PC-3 (cell line): ENCODE data around the gene PDSS1. TPM values are rescaled to one million over a fixed set of nuclear protein-coding genes. Genes with fewer than 3 reads are reported as not detected.

Experiments
- ATAC-seq: fragments of 200-7000 bp; cut with Tn5 transposase; 2 replicates; pipeline ENCODE4 v1.9.1; 2020; ENCODE audit warnings: mild to moderate bottlenecking, moderate library complexity
- BruUV-seq: library from RNA; stranded (reverse); fragments of 400-500 nt; replicated peaks from 2 replicates; lab custom pipeline; 2021; lab: Mats Ljungman, UMichigan
- CTCF ChIA-PET: fragments of 300-600 bp; sonication (Branson Sonifier 250); formaldehyde crosslinking; loops from one replicate; lab custom pipeline; 2022; ENCODE audit warnings: antibody characterized with exemption; lab: Charles Lee
- POLR2A ChIA-PET: fragments of 300-600 bp; sonication (Branson Sonifier 250); formaldehyde crosslinking; loops from one replicate; lab custom pipeline; 2022; ENCODE audit warnings: antibody characterized with exemption; ENCODE audit not compliant: unreplicated experiment; lab: Charles Lee
- DNase-seq: peaks from one replicate; pipeline ENCODE4 v3.0.0-alpha.2; 2015
- H2AFZ ChIP-seq: fragments of 300-600 bp; sonication (generic); 2 replicates; pipeline ENCODE4 v1.6.0; 2016; ENCODE audit warnings: antibody characterized with exemption, low read length
- H3F3A ChIP-seq: fragments of 300-600 bp; sonication (generic); one replicate; pipeline ENCODE4 v1.6.0; 2017; ENCODE audit warnings: antibody characterized with exemption, low read length, control low read depth, mild to moderate bottlenecking; ENCODE audit not compliant: unreplicated experiment
- H3K27ac ChIP-seq: fragments of 300-600 bp; sonication (generic); 2 replicates; pipeline ENCODE4 v1.5.1; 2016; ENCODE audit warnings: mild to moderate bottlenecking, low read length
- H3K27me3 ChIP-seq: fragments of 300-600 bp; sonication (generic); 2 replicates; pipeline ENCODE4 v1.6.1; 2016; ENCODE audit warnings: low read length, mixed read lengths
- H3K36me3 ChIP-seq: fragments of 300-600 bp; sonication (generic); 2 replicates; pipeline ENCODE4 v1.6.1; 2016; ENCODE audit warnings: low read depth, mixed run types, low read length, mixed read lengths
- H3K4me1 ChIP-seq: fragments of 300-600 bp; sonication (generic); 2 replicates; pipeline ENCODE4 v1.5.1; 2016; ENCODE audit warnings: low read length; ENCODE audit not compliant: insufficient read depth
- H3K4me2 ChIP-seq: fragments of 300-600 bp; sonication (generic); 2 replicates; pipeline ENCODE4 v1.6.0; 2016; ENCODE audit warnings: low read length
- H3K4me3 ChIP-seq: fragments of 300-600 bp; sonication (generic); 2 replicates; pipeline ENCODE4 v1.5.1; 2016; ENCODE audit warnings: mild to moderate bottlenecking, low read length, mixed read lengths
- H3K79me2 ChIP-seq: fragments of 300-600 bp; sonication (generic); 2 replicates; pipeline ENCODE4 v1.6.1; 2017; ENCODE audit warnings: low read length, mixed read lengths
- H3K9ac ChIP-seq: fragments of 300-600 bp; sonication (generic); 2 replicates; pipeline ENCODE4 v1.6.0; 2016; ENCODE audit warnings: mild to moderate bottlenecking, low read length
- H3K9me2 ChIP-seq: fragments of 300-600 bp; sonication (generic); replicated peaks from 2 replicates; pipeline ENCODE4 v1.6.1; 2016; ENCODE audit warnings: mixed run types, low read length, mixed read lengths
- H3K9me3 ChIP-seq: fragments of 300-600 bp; sonication (generic); 2 replicates; pipeline ENCODE4 v1.6.1; 2016; ENCODE audit warnings: low read length, mixed read lengths
- H4K20me1 ChIP-seq: fragments of 300-600 bp; sonication (generic); 2 replicates; pipeline ENCODE4 v1.6.1; 2016; ENCODE audit warnings: low read length, mixed read lengths
- CTCF ChIP-seq: fragments of 300-600 bp; sonication (generic); conservative IDR thresholded peaks from 2 replicates; pipeline ENCODE4 v1.5.1; 2017; ENCODE audit warnings: antibody characterized with exemption, low read depth, mild to moderate bottlenecking, low read length
- EZH2 ChIP-seq: fragments of 300-600 bp; sonication (generic); IDR thresholded peaks from one replicate; pipeline ENCODE4 v1.6.1; 2017; ENCODE audit warnings: antibody characterized with exemption, mild to moderate bottlenecking, low read length; ENCODE audit not compliant: unreplicated experiment
- EZH2phosphoT487 ChIP-seq: fragments of 300-600 bp; sonication (generic); IDR thresholded peaks from 2 replicates; pipeline ENCODE4 v1.6.1; 2018; ENCODE audit warnings: mild to moderate bottlenecking, antibody characterized with exemption, low read length, borderline replicate concordance
- intact Hi-C: fragments of 100-400 bp; cut with micrococcal nuclease; formaldehyde crosslinking; loops from 2 replicates; pipeline ENCODE4 v1.9.0; 2023
- total RNA-seq: library from RNA; depleted of rRNA; stranded (reverse); fragments of >200 nt; gene quantifications from 2 replicates; pipeline ENCODE4 v1.2.3, GENCODE V29; 2014

Gene PDSS1
- total RNA-seq, 1 experiment from 2014 or later = 16.8 TPM

GRCh38 chr10:26743091-26743490 is 45.6 kb downstream of the PDSS1 start:
- Histone ChIP-seq H3K4me2 (no peak overlapping the region), H3F3A (no peaks in the 10 kb centered on the region), H3K79me2 (no peaks in the 10 kb centered on the region), H3K27ac (no peak overlapping the region), H3K9me3 (no peaks in the 10 kb centered on the region), H4K20me1 (no peaks in the 10 kb centered on the region), H3K4me3 (no peak overlapping the region), H3K4me1 (no peaks in the 10 kb centered on the region), H3K9me2 (no peaks in the 10 kb centered on the region), H3K27me3 (no peaks in the 10 kb centered on the region), H3K36me3 (peaks cover 20% of the 10 kb centered on the region; the same call in 1 of the 2 replicates), H3K9ac (no peak overlapping the region), H2AFZ (no peak overlapping the region)
- intact Hi-C loops = no loop called here
- ChIA-PET POLR2A (no interaction called here), CTCF (no interaction called here)
- TF ChIP-seq EZH2phosphoT487 (no peak), EZH2 (no peak), CTCF (no peak)
- DNase-seq = no peak
- no peak for ATAC-seq
- no TSS peak for BruUV-seq

GRCh38 chr10:26743841-26744240 is 46.3 kb downstream of the PDSS1 start:
- no peak overlapping the region for H2AFZ ChIP-seq
- H3K9me2 ChIP-seq = no peaks in the 10 kb centered on the region
- H3K36me3 ChIP-seq = peaks cover 19% of the 10 kb centered on the region; the same call in 1 of the 2 replicates
- no peak for ATAC-seq
- H3K4me2 ChIP-seq = no peak overlapping the region
- H3F3A ChIP-seq = no peaks in the 10 kb centered on the region
- H4K20me1 ChIP-seq = no peaks in the 10 kb centered on the region
- no peak overlapping the region for H3K9ac ChIP-seq
- H3K79me2 ChIP-seq = no peaks in the 10 kb centered on the region
- H3K4me1 ChIP-seq = no peaks in the 10 kb centered on the region
- H3K4me3 ChIP-seq = no peak overlapping the region
- intact Hi-C loops = no loop called here
- TF ChIP-seq EZH2 = no peak
- no peak for TF ChIP-seq CTCF
- TF ChIP-seq EZH2phosphoT487 = no peak
- no peak for DNase-seq
- no TSS peak for BruUV-seq
- ChIA-PET CTCF (interaction anchor here (0.7 kb wide), 1 partner anchor 1532 kb away, joined by 4 read pairs; no protein-coding TSS in a partner anchor), POLR2A (no interaction called here)
- no peaks in the 10 kb centered on the region for H3K27me3 ChIP-seq
- no peak overlapping the region for H3K27ac ChIP-seq
- H3K9me3 ChIP-seq = no peaks in the 10 kb centered on the region

GRCh38 chr10:26746061-26746460 is 48.6 kb downstream of the PDSS1 start:
- no peaks in the 10 kb centered on the region for H3K9me2 ChIP-seq
- H3K27ac ChIP-seq = no peak overlapping the region
- ATAC-seq (no peak), DNase-seq (no peak)
- H3K4me1 ChIP-seq = no peaks in the 10 kb centered on the region
- H3K4me3 ChIP-seq = no peak overlapping the region
- BruUV-seq = no TSS peak
- intact Hi-C loops = no loop called here
- no peaks in the 10 kb centered on the region for H3K9me3 ChIP-seq
- H4K20me1 ChIP-seq = no peaks in the 10 kb centered on the region
- POLR2A ChIA-PET = no interaction called here
- no peak overlapping the region for H3K4me2 ChIP-seq
- no peaks in the 10 kb centered on the region for H3K27me3 ChIP-seq
- H3F3A ChIP-seq = no peaks in the 10 kb centered on the region
- CTCF ChIA-PET = interaction anchor here (0.6 kb wide), 1 partner anchor 36 kb away, joined by 3 read pairs; no protein-coding TSS in a partner anchor
- H2AFZ ChIP-seq = no peak overlapping the region
- H3K36me3 ChIP-seq = peaks cover 19% of the 10 kb centered on the region; the same call in 1 of the 2 replicates
- no peak for TF ChIP-seq EZH2
- no peak for TF ChIP-seq CTCF
- no peak for TF ChIP-seq EZH2phosphoT487
- no peak overlapping the region for H3K9ac ChIP-seq
- H3K79me2 ChIP-seq = no peaks in the 10 kb centered on the region
